Hematopoietic multipotent progenitor cell (in vitro differentiated cells): ENCODE measurements around the gene WWOX. TPM values are rescaled to one million over a fixed set of nuclear protein-coding genes. Genes with fewer than 3 reads are reported as not detected.

ENCODE experiments used
- DNase-seq, 3 donors: peaks; one replicate each; pipeline ENCODE4 v3.0.0-alpha.2; 2011 to 2015; ENCODE audit warnings: low read depth in 2 of 3, low spot score in 2 of 3
- total RNA-seq: library from RNA; depleted of rRNA; stranded (reverse); fragments of >200 nt; gene quantifications from one replicate; pipeline ENCODE4 v1.2.3, GENCODE V29; 2012

Gene WWOX
- total RNA-seq, 1 donor = 24.8 TPM

- DNase-seq = no peak
Observed at GRCh38 chr16:78737630-78738029, 638.2 kb downstream of the WWOX start.

- DNase-seq = no peak
Observed at GRCh38 chr16:78738557-78738956, 639.1 kb downstream of the WWOX start.

- DNase-seq = no peak
Observed at GRCh38 chr16:78740269-78740668, 640.8 kb downstream of the WWOX start.

GRCh38 chr16:78742501-78743283 is 643.2 kb downstream of the WWOX start:
- peak; percentile 22 to 54 (median 44) for DNase-seq

GRCh38 chr16:78743556-78743955 is 644.1 kb downstream of the WWOX start:
- DNase-seq = no peak

GRCh38 chr16:78744099-78744498 is 644.6 kb downstream of the WWOX start:
- DNase-seq = no peak

- no peak for DNase-seq
Observed at GRCh38 chr16:78744796-78745107, 645.3 kb downstream of the WWOX start.

- DNase-seq = no peak
Observed at GRCh38 chr16:78745108-78746019, 645.9 kb downstream of the WWOX start.

- DNase-seq = no peak
Observed at GRCh38 chr16:78746718-78747117, 647.3 kb downstream of the WWOX start.

GRCh38 chr16:78748220-78748929 is 648.9 kb downstream of the WWOX start:
- no peak for DNase-seq

GRCh38 chr16:78749745-78750268 is 650.4 kb downstream of the WWOX start:
- no peak for DNase-seq

- no peak for DNase-seq
Observed at GRCh38 chr16:78750611-78751010, 651.2 kb downstream of the WWOX start.

GRCh38 chr16:78751601-78752000 is 652.1 kb downstream of the WWOX start:
- DNase-seq = no peak

GRCh38 chr16:78754713-78755112 is 655.3 kb downstream of the WWOX start:
- no peak for DNase-seq

GRCh38 chr16:78755751-78756661 is 656.6 kb downstream of the WWOX start:
- no peak for DNase-seq

GRCh38 chr16:78759596-78759995 is 660.1 kb downstream of the WWOX start:
- DNase-seq = no peak

- DNase-seq = no peak
Observed at GRCh38 chr16:78760611-78761010, 661.2 kb downstream of the WWOX start.

- DNase-seq = no peak
Observed at GRCh38 chr16:78761427-78761826, 662.0 kb downstream of the WWOX start.

GRCh38 chr16:78762222-78762621 is 662.8 kb downstream of the WWOX start:
- no peak for DNase-seq

GRCh38 chr16:78763821-78764440 is 664.5 kb downstream of the WWOX start:
- DNase-seq = no peak
